HG03521 (cell line): Measurements from ENCODE around the gene LRRC25.
"Not testable (repeated sequence)": the region's sequence is repeated elsewhere in the genome, so short reads cannot be mapped to it uniquely, and the experiment has no call there.

Experiments used
- ATAC-seq: cut with Tn5 transposase; IDR thresholded peaks from one replicate; pipeline ENCODE4 v1.9.1; 2021; ENCODE audit warnings: mild to moderate bottlenecking, moderate library complexity; ENCODE audit not compliant: unreplicated experiment

Gene LRRC25

DNA sequence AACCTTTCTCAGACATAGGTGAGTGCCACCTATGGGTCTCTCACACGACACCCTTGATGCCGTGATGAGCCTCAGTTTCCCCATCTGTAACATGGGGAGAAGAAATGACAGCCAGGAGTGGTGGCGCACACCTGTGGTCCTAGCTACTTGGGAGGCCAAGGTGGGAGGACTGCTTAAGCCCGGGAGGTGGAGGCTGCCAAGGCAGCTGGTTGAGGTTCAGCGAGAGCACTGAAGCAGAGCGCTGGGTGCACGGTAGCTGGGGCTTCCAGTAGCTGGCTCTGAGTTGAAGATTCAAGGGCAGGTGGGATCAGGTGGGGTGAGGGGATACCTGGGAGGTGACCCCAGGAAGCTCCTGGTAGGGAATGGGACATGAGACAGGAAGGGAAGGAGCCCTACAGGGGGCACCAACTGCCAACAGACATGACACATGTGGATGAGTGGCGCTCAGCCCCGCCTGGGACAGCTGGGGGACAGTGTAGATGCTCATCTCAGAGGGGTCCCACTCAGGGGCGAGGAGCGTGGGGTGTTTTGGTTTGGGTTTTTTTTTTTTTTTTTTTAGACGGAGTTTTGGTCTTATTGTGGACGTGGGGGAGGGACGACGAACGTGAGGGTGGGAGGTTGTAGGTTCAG is 15.3 kb upstream of the LRRC25 start:
- no peak for ATAC-seq

DNA sequence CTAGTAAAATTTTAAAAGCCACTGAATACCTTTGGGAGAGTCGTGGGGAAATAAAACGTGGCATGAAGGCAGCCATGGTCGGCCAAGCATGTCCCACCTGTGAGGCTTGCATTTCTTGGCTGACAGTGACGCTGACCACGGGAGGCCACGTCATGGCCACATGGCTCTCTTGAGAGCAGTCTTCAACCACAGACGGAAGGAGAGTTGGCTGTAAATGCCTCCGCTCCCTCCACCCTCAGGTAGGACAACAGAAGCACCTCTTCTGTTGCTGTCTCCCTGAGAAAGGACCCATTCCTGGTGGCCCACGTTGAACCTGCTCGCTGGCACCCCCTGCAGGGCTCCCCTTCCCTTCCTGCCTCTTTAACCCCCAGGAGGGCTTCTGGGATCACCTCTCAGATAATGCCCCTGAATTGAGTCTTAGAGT is 10.6 kb upstream of the LRRC25 start:
- ATAC-seq: peak; percentile 53

DNA sequence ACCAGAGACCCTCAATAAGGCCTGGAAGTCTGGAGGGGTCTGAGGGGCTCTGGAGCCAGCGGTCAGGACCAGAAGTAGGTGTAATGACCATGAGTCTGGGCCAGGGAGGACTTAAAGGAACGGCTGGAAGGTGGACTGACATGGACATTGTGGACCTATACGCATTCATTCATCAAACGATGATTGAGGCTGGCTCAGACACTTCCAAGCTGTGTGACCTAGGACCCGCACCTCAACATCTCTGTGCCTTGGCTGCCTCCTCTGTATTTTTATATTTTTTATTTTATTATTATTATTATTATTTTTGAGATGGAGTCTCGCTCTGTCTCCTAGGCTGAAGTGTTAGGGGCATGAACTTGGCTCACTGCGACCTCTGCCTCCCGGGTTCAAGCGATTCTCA is 9.3 kb upstream of the LRRC25 start:
- ATAC-seq: no peak

DNA sequence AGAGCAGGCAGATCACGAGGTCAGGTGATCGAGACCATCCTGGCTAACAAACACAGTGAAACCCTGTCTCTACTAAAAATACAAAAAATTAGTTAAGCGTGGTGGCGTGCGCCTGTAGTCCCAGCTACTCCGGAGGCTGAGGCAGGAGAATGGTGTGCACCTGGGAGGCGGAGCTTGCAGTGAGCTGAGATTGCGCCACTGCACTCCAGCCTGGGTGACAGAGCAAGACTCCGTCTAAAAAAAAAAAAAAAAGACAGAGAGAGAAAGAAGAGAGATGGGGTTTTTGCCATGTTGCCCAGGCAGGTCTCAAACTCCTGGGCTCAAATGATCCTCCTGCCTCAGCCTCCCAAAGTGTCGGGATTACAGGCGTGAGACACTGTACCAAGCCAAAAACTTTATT is 8.3 kb upstream of the LRRC25 start:
- not testable (repeated sequence) for ATAC-seq

DNA sequence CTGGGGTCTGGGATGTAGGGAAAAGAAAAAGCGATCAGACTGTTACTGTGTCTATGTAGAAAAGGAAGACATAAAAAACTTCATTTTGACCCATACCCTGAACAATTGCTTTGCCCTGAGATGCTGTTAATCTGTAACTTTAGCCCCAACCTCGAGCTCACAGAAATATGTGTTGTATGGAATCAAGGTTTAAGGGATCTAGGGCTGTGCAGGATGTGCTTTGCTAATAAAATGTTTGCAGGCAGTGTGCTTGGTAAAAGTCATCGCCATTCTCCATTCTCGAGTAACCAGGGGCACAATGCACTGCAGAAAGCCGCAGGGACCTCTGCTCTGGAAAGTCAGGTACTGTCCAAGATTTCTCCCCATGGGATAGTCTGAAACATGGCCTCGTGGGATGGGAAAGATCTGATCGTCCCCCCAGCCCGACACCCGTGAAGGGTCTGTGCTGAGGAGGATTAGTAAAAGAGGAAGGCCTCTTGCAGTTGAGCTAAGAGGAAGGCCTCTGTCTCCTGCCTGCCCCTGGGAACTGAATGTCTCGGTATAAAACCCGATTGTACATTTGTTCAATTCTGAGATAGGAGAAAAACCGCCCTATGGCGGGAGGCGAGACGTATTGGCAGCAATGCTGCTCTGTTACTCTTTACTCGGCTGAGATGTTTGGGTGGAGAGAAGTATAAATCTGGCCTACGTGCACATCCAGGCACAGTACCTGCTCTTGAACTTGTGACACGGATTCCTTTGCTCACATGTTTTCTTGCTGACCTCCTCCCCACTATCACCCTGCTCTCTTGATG is 5.2 kb upstream of the LRRC25 start:
- not testable (repeated sequence) for ATAC-seq

DNA sequence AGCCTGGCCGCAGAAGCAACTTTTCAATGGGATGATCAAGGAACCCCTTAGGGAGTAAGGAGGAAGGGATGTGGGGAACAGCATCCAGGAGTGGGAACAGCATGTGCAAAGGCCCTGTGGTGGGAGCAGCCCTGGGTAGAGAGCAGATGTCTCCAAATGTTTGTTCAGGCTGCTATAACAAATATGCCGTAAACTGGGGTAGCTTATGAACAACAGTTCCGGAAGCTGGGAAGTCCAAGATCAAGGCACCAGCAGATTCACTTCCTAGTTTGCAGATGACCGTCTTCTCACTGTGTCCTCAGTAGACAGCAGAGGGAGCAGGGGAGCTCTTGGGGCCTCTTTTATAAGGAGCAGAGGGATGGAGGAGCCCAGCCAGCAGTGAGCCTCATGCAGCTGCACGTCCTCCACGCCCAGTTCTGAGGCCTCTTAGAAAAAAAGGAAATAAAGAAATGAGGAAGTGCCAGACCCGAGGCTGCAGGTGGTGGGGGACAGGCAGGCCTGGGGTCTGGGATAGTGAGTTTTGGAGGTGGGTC is 4.2 kb upstream of the LRRC25 start:
- ATAC-seq: no peak

DNA sequence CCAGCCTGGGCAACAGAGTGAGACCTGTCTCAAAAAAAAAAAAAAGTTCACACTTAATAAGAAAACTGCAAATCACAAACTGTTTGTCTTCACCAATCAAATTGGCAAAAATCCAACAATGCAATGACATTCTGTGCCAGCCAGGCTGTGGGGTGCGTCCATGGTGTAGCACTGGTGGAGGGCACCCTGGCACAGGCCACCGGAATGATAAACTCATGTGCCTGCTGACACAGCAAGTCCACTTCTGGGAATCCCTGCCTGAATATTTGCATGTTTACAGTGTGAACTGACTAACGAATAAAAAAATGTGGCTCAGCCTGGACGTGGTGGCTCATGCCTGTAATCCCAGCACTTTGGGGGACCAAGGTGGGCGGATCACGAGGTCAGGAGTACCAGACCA is 1.6 kb upstream of the LRRC25 start:
- no peak for ATAC-seq

DNA sequence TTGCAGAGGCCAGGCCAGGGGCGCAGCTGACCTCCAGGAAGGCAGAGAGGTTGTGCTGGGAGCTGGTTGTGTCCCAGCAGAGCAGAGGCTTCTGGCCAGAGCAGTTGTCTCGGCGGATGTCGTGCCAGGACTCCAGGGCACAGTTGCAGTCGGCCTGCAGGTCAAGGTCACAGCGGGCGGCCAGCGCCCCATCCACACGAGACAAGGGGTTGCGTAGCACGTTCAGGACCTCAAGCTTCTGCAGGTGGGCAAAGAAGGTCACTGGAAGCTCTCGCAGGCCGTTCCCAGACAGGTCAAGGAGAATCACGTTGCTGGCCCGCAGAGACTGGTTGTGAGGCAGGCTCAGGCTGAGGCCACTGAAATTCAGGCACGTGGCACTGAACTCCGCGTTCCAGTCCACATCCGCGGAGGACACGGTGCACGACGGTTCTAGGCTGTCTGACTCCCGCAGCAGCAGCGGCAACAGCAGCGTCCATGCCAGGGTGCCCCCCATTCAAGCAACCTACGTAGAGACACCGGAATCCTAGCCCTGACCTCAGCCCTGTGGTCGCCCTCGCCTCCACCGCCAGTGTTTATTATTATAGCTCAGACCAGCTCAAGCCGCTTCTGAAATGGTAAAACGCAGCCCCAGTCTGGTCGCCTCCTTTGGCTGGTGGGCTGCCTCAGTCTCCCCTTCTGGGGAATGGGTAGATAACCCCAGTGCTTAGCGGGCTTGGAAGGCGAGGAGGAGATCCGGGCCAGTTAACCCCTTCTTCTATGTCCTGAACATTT is 766 bp downstream of the LRRC25 start:
- no peak for ATAC-seq

DNA sequence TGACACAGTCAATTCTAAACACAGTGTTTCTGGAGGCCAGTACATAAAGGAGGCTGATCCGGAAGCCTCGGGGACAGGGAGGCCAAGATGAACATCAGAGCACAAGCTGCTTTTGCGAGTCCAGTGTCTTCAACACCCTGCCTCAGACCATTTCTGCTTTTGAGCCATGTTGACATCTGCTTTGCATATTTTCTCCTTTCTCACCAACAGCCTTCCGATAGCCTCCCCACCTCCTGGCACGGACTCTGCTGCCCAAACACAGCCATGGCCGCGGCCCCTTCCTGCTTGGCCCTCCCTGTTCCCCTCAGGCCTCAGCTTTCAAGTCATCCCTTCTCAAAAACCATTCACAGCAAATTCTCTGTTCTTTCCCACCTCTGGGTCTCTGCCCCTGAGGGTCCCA is 3.6 kb downstream of the LRRC25 start:
- no peak for ATAC-seq

DNA sequence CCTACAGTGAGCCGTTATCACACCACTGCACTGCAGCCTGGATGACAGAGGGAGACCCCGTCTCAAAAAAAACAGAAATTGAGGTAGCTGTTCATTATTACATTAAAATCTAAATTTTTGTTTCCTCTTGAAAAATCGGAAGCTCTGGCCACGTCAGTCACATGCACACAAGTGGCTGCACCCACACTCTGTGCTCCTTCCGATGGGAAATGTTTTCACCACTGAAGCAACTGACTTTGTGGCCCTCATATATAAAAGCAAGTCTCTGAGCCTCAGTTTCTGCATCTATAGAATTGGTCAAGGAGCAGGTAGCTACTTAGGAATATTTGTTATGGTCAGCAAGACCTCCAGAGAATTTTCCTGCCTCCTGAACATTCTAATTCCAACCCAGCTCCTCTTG is 4.5 kb downstream of the LRRC25 start:
- no peak for ATAC-seq

DNA sequence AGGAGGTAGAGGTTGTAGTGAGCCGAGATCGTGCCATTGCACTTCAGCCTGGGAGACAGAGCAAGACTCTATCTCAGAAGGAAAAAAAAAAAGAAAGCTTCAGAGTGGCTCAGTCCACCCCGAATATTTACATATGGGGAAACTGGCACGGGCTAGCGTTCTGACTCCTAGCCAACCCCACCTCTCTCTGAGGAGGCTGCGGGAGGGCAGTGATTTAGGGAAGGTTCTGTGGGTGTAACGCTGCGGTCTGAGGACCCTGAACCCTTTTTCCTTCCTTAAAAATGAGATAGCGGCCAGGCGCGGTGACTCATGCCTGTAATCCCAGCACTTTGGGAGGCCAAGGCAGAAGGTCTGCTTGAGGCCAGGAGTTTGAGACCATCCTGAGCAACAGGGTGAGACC is 5.0 kb downstream of the LRRC25 start:
- ATAC-seq: no peak

DNA sequence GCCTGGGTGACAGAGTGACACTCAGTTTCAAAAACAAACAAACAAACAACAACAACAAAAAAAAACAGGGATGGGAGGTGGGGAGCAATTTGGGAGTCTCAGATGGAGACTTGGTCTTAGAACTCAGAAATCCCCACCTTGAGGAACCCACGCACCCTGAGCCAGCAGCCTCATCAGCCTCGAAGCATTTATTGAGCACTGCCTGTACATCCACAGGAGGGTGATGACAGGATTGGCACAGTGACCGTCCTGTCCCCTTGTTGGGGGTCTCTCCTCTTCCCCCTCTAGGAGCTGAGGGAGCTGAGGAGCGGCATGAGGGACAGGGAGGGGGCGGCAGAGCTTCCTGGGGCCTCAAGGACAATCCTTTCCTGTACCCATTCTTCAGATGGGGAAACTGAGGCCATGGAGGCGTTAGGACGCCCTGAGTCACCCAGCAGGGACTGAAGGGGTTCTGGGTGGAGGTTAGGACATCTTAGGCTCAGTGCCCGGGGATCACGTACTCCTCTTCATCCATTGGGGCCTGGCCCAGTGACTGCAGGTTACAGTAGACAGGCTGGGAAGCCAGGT is 5.8 kb downstream of the LRRC25 start:
- ATAC-seq: no peak

DNA sequence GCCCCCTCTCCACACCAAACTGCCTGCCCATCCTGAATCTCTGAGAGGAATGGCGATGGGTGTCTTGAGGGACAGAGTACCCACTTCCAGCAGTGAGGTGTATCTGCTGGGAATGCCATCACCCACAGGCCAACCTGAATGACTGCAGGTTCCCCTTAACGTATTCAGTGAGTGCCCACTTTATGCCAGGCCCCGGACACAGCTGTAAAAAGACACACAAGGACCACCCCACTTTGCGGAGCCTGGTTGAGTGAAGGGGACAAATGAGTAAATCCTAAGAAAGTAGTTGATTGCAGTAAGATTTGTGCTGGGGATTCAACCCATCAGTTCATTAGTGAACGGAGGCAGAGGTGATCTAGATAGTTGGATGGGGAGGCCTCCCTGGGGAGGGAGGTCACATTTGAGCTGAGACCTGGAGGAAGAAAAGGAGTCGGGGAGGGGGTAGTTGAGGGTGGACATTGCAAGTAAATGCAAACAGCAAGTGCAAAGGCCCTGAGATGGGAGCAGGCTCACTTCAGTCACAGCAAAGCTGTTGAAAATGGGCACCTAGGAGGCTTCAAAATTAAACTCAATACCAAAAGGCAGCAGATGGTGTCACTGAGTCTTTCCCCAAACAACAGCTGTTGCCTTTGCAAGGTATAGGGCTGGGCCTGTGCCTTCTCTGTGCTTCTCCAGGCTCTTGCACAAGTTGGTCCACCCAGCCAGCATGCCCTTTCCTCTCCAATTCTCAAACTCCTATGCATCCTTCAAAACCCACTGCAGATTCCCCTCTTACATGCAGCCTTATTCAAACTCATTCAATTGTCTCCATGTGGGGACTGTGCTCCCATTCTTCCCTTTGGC is 7.1 kb downstream of the LRRC25 start:
- no peak for ATAC-seq

DNA sequence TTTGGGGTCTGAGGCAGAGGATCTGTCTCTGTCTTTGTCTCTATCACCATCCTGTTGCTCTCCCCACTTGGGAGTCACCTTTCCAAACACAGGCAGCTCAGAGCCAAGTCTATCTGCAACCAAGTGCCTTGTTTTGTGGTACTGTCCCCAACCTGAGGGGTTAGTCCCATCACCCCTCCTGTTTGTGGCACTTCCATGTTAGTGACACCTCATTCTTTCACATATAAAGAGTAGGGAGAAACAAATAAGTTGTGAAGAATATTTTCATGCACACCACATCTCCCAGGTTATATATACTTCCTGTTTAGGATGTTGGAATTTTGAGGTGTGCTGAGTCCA is 7.7 kb downstream of the LRRC25 start:
- no peak for ATAC-seq

DNA sequence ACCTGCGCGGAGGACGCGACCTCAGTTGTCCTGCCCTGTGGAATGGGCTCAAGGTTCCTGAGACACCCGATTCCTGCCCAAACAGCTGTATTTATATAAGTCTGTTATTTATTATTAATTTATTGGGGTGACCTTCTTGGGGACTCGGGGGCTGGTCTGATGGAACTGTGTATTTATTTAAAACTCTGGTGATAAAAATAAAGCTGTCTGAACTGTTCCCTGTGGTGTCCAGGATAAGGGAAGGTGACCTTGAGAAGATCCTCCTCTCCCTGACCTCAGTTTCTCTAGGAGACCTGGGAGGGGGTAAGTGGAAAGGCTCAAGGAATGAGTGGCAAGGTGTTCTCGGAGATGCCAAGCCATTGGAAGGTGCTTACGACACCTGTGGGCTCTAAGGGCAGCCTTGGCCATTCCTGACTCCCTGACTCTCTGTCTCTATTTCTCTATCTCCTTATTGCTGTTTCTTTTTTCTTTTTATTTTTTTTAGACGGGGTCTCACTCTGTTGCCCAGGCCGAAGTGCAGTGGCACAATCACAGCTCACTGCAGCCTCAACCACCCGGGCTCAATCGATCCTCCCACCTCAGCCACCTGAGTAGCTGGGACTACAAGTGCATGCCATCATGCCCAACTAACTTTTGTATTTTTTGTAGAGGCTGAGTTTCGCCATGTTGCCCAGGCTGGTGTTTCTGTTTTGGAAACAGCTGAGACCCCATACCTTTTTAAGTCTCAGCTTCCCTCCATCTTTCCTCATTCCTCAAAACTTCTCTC is 8.3 kb downstream of the LRRC25 start:
- no peak for ATAC-seq

DNA sequence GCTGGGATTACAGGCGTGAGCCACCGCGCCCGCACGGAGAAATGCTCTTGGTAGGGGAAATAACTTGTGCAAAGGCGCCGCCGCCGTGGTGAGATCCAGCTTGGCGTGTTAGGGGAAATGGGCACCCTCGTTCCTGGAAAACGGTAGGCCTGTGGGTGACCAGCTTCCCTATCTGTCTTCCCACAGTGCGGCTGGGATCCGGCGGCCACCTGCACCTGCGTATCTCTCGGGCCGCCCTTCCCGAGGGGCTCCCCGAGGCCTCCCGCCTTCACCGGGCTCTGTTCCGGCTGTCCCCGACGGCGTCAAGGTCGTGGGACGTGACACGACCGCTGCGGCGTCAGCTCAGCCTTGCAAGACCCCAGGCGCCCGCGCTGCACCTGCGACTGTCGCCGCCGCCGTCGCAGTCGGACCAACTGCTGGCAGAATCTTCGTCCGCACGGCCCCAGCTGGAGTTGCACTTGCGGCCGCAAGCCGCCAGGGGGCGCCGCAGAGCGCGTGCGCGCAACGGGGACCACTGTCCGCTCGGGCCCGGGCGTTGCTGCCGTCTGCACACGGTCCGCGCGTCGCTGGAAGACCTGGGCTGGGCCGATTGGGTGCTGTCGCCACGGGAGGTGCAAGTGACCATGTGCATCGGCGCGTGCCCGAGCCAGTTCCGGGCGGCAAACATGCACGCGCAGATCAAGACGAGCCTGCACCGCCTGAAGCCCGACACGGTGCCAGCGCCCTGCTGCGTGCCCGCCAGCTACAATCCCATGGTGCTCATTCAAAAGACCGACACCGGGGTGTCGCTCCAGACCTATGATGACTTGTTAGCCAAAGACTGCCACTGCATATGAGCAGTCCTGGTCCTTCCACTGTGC is 9.1 kb downstream of the LRRC25 start:
- peak; percentile 67 for ATAC-seq

DNA sequence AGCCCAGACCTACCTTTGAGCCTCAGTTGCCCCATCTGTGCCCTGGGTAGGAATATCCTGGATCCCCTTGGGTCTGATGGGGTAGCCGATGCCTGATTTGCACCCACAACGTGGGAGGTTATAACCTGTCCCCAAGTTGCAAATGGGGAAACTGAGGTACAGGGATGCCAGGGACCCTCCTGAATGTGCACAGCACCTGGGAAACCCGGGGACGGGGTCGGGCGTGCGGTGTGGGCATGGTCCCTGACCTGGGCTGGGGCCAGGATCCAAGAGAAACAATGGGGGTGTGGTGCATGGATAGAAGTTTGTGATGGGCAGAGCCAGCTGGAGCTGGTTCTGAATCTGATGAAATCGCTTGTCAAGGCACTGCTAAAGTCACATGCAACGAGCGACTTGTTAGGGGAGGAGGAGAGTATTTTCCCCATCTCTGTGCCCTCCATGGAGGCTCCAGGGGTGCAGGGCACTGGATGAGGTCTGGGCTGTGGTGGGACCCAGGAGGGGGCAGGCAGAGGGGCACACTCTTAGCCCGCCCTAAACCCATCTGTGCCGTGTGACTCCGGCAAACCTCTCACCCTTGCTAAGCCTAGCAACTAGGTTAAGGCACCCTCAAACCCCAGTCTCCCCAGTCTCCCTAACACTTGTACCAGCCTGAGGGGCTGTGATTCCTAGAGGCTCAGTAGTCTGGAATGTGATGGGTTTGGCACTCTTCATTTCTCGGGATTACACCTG is 10.7 kb downstream of the LRRC25 start:
- no peak for ATAC-seq
